Left lung (tissue), 10 donors: ENCODE measurements around the gene PRRG2. TPM values are rescaled to one million over a fixed set of nuclear protein-coding genes. Genes with fewer than 3 reads are reported as not detected.

Experiments used
- ATAC-seq: fragments of 200-7000 bp; cut with Tn5 transposase; one replicate; pipeline ENCODE4 v1.9.1; 2020; ENCODE audit warnings: moderate library complexity
- DNase-seq, 4 donors: peaks; one replicate each; pipeline ENCODE4 v3.0.0-alpha.2; 2013 to 2020
- H3K27ac ChIP-seq, 2 donors: fragments of 200-600 bp; sonication (generic) in 1 of 2; one replicate each; pipeline versions ENCODE4 v1.5.0 to v1.8.0; 2020 to 2021
- H3K27me3 ChIP-seq, 2 donors: fragments of 200-600 bp; sonication (generic) in 1 of 2; one replicate each; pipeline versions ENCODE4 v1.5.0 to v1.8.0; 2020 to 2021
- H3K36me3 ChIP-seq, 2 donors: fragments of 200-600 bp; sonication (generic) in 1 of 2; one replicate each; pipeline versions ENCODE4 v1.5.0 to v1.8.0; 2020 to 2021
- H3K4me1 ChIP-seq, 2 donors: fragments of 200-600 bp; one replicate each; pipeline ENCODE4 v1.8.0; 2021
- H3K4me3 ChIP-seq, 2 donors: fragments of 200-600 bp; sonication (generic) in 1 of 2; one replicate each; pipeline versions ENCODE4 v1.5.0 to v1.8.0; 2020 to 2021; ENCODE audit warnings: mild to moderate bottlenecking in 1 of 2
- H3K9me3 ChIP-seq, 2 donors: fragments of 200-600 bp; sonication (generic) in 1 of 2; one replicate each; pipeline versions ENCODE4 v1.5.0 to v1.8.0; 2020 to 2021
- CTCF ChIP-seq, 2 donors: fragments of 200-600 bp; sonication (generic) in 1 of 2; IDR thresholded peaks; one replicate each; pipeline versions ENCODE4 v1.5.0 to v1.8.0; 2021; ENCODE audit warnings: antibody characterized with exemption in 2 of 2
- intact Hi-C, 2 donors: fragments of 100-400 bp; cut with DNase I; formaldehyde crosslinking; loops; one replicate each; pipeline versions ENCODE4 v1.11.2 to v1.14.2; 2022
- polyA plus RNA-seq, 6 donors: library from polyadenylated mRNA; unstranded; fragments of 120-200 nt; gene quantifications; one replicate each; pipeline ENCODE4 v1.2.1, GENCODE V29; 2013; ENCODE audit not compliant: insufficient read length in 6 of 6
- total RNA-seq, 2 donors: library from RNA; stranded (reverse); fragmentation: NEBNext Ultra II Directional; extraction: Animal tissue kit (Norgen Biotek cat#: 25700); gene quantifications; one replicate each; pipeline ENCODE4 v1.2.1, GENCODE V29; 2021
- donor health status: DM: no; HTN: yes; CAD: no.
- donor health status: DM: no; HTN: no; CAD: no.

Gene PRRG2
- total and polyA plus RNA-seq, 8 donors: 3.8 to 13.6 (median 5.8) TPM

- no peak for TF ChIP-seq CTCF (IDR thresholded peaks at IDR 0.05)
- peaks cover 0 to 16% of the 10 kb centered on the region in 2 donors for H3K36me3 ChIP-seq
- H3K27ac ChIP-seq: peak overlapping the region; percentile 36 to 80
- H3K27me3 ChIP-seq: no peaks in the 10 kb centered on the region
- ATAC-seq: no peak
- intact Hi-C loops: no loop called here
- no peaks in the 10 kb centered on the region for H3K9me3 ChIP-seq
- H3K4me1 ChIP-seq: peaks cover 8 to 39% of the 10 kb centered on the region in 2 donors
- H3K4me3 ChIP-seq: peak overlapping the region; percentile 58 to 77
- DNase-seq: no peak
These were observed 1.2 kb upstream of the PRRG2 start for GRCh38 chr19:49579947-49580263.

GRCh38 chr19:49580264-49581006 is 681 bp upstream of the PRRG2 start, which contains the start of gene NOSIP:
NOSIP (minus strand) TSS chr19:49580556; CDS start chr19:49560691, 19,865 bp downstream.
- H3K4me1 ChIP-seq: peaks cover 8 to 39% of the 10 kb centered on the region in 2 donors

DNA sequence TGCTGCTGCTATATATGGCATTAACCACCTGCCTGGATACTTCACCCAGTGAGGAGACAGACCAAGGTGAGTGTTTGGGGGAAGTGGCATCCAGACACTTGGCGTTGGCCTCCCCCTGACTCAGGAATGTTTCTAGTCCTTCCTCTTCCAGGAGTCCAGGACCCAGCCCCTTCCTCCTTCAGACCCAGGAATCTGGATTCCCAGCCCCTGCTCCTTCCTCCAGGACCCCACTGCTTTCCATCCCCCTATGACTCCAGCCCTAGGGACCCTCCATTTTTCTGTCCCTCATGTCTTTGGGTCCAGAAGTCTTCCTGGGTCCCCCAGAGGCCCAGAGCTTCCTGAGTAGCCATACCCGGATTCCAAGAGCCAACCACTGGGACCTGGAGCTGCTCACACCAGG is 2.1 kb downstream of the PRRG2 start:
- DNase-seq (no peak), ATAC-seq (no peak)
- Histone ChIP-seq H3K27ac (no peak overlapping the region), H3K36me3 (no peaks in the 10 kb centered on the region), H3K27me3 (no peaks in the 10 kb centered on the region), H3K4me1 (peaks cover 8 to 28% of the 10 kb centered on the region in 2 donors), H3K4me3 (no peak overlapping the region), H3K9me3 (no peaks in the 10 kb centered on the region)
- intact Hi-C loops: no loop called here
- TF ChIP-seq CTCF (IDR thresholded peaks at IDR 0.05): no peak

More at GRCh38 chr19:49580264-49581006, 681 bp upstream of the PRRG2 start, which contains the start of gene NOSIP:
- Histone ChIP-seq H3K36me3 (peaks cover 0 to 11% of the 10 kb centered on the region in 2 donors), H3K4me3 (peak within 1 kb of the TSS; percentile 58 to 77), H3K27ac (peak within 1 kb of the TSS; percentile 36 to 80), H3K27me3 (no peaks in the 10 kb centered on the region), H3K9me3 (no peaks in the 10 kb centered on the region)
- DNase-seq (peak; percentile 93 to 97 (median 96)), ATAC-seq (peak; percentile 99)
- TF ChIP-seq CTCF (IDR thresholded peaks at IDR 0.05): no peak
- intact Hi-C loops: no loop called here

DNA sequence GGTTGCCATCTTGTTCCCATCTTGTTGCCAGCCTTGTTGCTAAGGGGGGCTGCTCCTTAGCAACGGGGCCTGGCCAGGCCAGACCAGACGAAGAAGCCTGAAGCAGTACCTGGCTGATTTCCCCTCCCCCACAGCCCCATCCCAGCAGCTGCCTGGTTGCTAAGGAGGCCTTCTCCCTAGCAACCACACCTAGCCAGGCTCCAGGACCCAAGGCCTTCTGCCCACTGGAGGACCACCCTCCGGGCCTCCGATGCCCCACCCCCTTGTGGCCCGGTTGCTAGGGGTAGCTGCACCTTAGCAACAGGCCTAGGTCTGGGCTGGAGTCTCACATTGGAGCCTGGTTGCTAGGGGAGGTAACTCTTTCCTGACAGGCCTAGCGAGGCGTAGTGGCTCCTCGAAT is 3.9 kb downstream of the PRRG2 start:
- DNase-seq: no peak

More for the DNA sequence above, 3.9 kb downstream of the PRRG2 start:
- peaks cover 0 to 10% of the 10 kb centered on the region in 2 donors for H3K4me1 ChIP-seq
- no peak overlapping the region for H3K27ac ChIP-seq
- intact Hi-C loops: no loop called here
- no peak for ATAC-seq
- no peaks in the 10 kb centered on the region for H3K9me3 ChIP-seq
- H3K36me3 ChIP-seq: no peaks in the 10 kb centered on the region
- no peak overlapping the region for H3K4me3 ChIP-seq
- TF ChIP-seq CTCF (IDR thresholded peaks at IDR 0.05): no peak
- no peaks in the 10 kb centered on the region for H3K27me3 ChIP-seq
